H1 (cell line): ENCODE data around the gene TM7SF3. TPM values are rescaled to one million over a fixed set of nuclear protein-coding genes. Genes with fewer than 3 reads are reported as not detected.

Source experiments
- TAF1 ChIP-seq: IDR thresholded peaks from 2 replicates; pipeline ENCODE4 v1.6.1; 2011; ENCODE audit warnings: mild to moderate bottlenecking, low read depth, low read length
- ZNF274 ChIP-seq: IDR thresholded peaks from 2 replicates; pipeline ENCODE4 v1.7.0; 2012; ENCODE audit warnings: low read length, borderline replicate concordance; ENCODE audit errors: extremely low read depth
- polyA plus RNA-seq, 7 experiments: library from polyadenylated mRNA; depleted of rRNA in 3 of 7; stranded (reverse) in 5 of 7; unstranded in 2 of 7; fragments of >200 nt in 5 of 7; fragments of 200-250 nt in 2 of 7; gene quantifications; 1 replicate in 5 of 7; 2 replicates in 1 of 7; 4 replicates in 1 of 7; pipeline versions ENCODE4 v1.2.1 to v1.2.3, GENCODE V29; 2011 to 2013; ENCODE audit warnings: missing spikeins in 2 of 7, mixed read lengths in 2 of 7
- total RNA-seq: library from RNA; stranded (reverse); fragmentation: NEBNext Ultra II Directional; extraction: Animal tissue kit (Norgen Biotek cat#: 25700); gene quantifications from 2 replicates; pipeline ENCODE4 v1.2.1, GENCODE V29; 2021

Gene TM7SF3
- total and polyA plus RNA-seq, 2 of the 8 experiments (the other 6 are each of a cell fraction or from before 2014, with no cell fraction given), result 57.9 to 77.2 TPM

GRCh38 chr12:26941215-26941594 is 73.0 kb downstream of the TM7SF3 start (continued):
- TF ChIP-seq TAF1 (no peak), ZNF274 (no peak)
